HUDEP-2 (cell line): ENCODE measurements around the gene LGALS16.
"Not testable (repeated sequence)": the region's sequence is repeated elsewhere in the genome, so short reads cannot be mapped to it uniquely, and the experiment has no call there.

Experiments
- DNase-seq, 76 experiments: peaks; one replicate each; lab custom pipeline; 2025; ENCODE audit not compliant: unreplicated experiment in 76 of 76; lab: John Stamatoyannopoulos, UW

Gene LGALS16

DNA sequence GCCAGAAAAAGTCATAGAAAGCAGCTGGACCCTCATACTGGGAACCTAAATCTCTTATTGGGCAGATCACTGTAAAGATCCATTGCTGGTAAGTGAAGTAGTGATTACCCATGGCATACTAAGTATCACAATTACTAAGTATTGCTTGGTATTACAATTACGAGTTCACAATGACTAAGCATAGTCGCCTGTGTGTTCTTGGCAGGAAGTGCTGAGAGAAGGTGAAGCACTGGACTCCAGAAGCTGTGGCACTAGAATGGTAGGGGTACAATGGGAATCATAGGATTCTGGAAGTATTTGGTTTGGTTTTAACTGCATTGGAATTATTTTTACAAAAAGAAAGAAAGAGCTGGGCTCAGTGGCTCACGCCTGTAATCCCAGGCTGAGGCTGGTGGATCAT is 20.3 kb downstream of the LGALS16 start:
- no peak for DNase-seq

DNA sequence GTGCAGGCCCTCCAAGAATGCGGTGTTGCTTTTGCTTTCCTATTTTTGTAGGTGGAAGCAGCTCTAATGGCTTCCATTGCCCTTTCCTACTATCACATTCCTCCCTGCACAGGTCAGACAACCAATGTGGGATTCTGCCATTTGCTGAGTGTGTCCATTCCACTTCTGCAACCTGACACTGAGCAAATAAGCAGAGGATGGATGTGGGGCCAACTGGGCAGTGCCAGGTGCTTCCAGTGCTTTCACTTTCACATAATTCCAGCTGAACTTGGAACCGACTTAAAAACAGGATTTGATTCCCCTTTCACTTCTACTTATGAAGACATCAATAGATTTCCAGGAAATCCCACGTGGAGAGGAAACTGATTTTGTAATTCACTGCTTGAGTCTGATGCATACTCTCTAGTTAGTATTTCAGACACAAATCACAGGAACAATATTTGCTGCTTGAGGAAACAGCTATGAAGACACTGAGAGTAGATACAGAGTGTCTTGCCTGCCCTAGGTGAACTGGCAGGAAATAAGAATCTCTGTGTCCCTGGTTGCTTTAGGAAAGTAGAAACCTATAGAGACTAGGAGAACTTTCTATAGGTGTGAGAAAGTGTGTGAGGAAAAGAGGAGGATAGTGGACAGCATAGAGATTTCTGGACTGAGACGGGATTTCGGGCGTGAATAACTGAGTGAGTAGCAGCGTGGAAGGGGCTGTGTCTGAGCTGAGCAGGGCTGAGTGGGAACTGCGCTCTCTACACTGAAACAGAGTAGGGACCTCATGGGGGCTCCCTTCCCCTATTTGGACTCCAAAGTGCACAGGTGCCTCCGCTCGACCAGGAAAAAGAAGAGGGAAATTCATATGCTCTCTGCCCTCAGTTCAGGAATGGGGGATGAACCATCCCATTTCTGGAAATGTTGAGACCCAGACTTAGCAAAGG is 22.5 kb downstream of the LGALS16 start:
- no peak for DNase-seq

DNA sequence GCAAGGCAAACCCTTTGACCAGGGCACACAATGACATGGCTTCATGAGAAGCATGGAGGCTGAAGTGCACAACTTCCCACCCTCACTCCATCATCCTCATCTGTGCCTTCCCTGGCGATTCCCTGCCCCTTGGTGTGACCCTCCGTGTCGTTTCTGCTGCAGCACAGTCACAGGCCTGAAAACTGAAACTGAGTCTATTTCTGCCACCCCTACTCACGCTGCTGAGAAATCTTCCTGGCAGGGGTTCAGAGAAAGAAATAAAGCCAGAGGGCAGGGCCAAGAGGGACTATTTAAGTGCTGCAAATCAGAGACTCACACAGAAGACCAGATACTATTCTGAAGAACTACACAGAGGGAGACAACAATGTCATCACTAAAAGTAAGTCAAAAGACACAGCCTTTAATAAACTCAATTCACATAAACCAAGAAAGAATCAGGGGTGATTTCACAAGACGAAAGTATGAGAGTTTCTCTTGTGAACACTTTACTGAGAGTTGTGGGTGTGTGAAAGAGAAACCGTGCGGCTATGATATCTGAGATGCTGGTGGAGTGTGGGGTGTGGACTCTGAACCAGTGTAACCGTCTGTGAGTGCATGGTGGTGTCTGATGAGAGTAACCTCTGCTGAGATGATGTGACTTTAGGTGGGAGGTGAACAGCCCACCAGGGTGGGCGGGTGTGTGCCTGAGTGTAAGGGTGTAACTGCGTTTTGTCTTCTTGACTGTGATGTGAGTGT is 23.5 kb downstream of the LGALS16 start:
- no peak for DNase-seq

DNA sequence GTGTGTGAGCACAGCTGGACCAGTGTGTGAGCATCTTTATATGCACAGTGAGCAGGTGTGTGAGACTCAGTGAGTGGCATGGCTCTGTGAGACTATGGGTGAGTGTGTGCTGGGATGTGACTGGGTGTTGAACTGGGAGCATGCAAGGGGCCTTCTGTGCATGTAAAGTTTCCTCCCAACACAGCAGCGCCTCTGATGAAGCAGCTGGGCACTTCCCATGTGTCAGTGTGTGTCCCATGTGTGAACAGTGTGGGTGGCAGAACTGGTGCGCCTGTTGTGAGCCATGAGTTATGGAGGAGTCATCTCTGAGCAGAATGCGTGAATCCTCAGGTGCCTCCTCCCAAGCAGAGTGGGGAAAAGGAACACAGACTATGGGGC is 24.1 kb downstream of the LGALS16 start:
- DNase-seq, result no peak

DNA sequence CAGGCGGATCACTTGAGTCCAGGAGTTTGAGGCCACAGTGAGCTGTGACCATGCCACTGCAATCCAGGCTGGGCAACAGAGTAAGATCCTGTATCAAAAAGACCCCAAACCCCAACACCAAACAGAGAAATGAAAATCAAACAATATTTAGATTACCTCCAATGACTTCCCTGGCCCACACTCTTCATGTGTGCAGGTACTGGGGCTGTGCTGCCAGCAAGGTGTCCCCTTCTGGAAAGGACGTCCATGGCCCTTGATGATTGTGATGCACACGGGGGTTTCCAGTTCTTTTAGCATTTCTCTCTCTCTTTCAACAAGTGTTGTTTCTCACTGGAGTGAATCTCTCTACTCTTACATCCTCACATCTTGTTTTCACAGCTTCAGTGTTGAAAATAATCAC is 24.9 kb downstream of the LGALS16 start:
- DNase-seq, result no peak

- DNase-seq, result no peak
These were observed 25.7 kb downstream of the LGALS16 start for GRCh38 chr19:39681416-39681815.

- DNase-seq, result no peak
These were observed 28.6 kb downstream of the LGALS16 start for GRCh38 chr19:39684267-39684666.

- DNase-seq, result no peak
These were observed 31.0 kb downstream of the LGALS16 start for GRCh38 chr19:39686739-39687138.

GRCh38 chr19:39688637-39689036 is 32.9 kb downstream of the LGALS16 start:
- DNase-seq, result not testable (repeated sequence)

GRCh38 chr19:39692166-39692565 is 36.5 kb downstream of the LGALS16 start:
- no peak for DNase-seq

- no peak for DNase-seq
These were observed 37.1 kb downstream of the LGALS16 start for GRCh38 chr19:39692822-39693221.

DNA sequence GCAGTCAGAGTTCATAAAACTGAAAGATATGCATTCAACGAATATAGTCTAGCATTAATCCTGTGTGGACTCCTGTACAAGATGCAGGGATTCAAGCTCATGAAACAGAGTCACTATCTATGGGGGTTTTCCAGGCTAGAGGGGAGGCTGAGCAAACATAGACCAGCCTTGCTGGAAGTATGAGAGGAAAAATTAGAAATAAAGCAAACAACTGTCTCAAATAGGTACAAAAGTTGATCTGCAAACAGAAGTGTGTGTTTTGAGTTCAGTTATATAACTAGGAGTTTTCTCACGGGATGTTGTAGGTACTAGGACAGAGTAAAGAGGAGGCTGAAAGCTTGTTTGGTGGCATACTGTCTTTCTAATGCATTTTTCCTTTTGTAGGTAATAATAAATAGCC is 40.0 kb downstream of the LGALS16 start:
- no peak for DNase-seq

GRCh38 chr19:39696387-39696786 is 40.7 kb downstream of the LGALS16 start:
- DNase-seq, result no peak

DNA sequence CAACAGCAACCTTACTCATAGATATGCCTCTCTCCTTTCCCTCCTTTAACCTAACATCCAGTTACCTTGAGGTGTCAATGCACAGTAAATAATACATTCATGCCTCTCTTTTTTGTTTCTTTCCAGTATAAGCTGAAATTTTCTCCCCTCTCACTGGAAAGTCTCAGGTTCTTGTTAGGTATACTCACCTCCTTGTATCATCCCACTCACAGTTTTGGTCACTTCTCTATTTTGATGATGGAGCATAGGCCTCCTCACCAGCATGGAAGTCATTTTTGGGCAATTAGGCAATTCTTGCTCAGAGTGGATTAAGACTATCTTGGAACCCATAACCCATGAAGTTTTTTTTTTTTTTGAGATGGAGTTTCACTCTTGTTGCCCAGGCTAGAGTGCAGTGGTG is 42.8 kb downstream of the LGALS16 start:
- no peak for DNase-seq

- DNase-seq, result no peak
These were observed 45.6 kb downstream of the LGALS16 start for GRCh38 chr19:39701291-39701690.

DNA sequence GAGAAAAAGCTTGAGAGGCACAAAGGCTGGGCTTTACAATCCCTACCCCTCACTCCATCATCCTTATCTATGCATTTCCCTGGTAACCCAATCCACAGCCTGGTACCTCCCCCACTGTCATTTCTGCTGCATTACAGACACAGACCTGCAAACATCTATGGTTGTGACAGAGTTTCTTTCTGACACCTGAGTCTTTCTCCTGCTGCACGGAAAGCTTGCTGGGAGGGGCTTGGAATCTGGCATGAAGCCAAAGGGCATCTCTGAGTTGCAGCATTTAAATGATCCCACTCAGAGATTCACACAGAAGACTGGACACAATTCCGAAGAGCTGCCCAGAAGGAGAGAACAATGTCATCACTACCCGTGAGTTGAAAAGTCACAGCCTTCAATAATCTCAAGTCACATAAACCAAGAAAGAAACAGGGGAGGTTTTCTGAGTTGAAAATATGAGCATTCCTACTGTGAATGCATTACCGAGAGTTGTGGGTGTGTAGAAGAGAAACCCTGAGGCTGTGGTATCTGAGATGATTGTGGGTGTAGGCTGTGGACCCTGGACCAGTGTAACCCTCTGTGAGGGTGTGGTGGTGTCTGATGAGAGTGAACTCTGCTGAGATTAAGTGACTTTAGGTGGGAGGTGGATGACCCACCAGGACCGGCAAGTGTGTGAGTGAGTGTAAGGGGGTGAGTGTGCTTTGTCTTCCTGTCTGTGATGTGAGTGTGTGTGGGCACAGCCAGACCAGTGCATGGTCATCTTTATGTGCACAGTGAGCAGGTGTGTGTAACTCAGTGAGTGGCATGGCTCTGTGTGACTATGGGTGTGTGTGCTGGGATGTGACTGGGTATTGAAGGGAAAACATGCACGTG is 48.7 kb downstream of the LGALS16 start, which contains the start of gene LGALS14:
TSS of gene LGALS14 (plus strand) at position 301 of the 864 bp plus-strand sequence. CDS start at position 349, 48 bp downstream.
- no peak for DNase-seq

- DNase-seq, result no peak
These were observed 50.0 kb downstream of the LGALS16 start for GRCh38 chr19:39705578-39706188.

GRCh38 chr19:39708594-39708993 is 52.9 kb downstream of the LGALS16 start:
- DNase-seq, result no peak

- no peak for DNase-seq
These were observed 53.5 kb downstream of the LGALS16 start for GRCh38 chr19:39709026-39709872.
